Kidney epithelial cell (primary cell): ENCODE data around the gene BRWD1. TPM values are rescaled to one million over a fixed set of nuclear protein-coding genes. Genes with fewer than 3 reads are reported as not detected.

Source experiments
- DNase-seq: peaks from one replicate; pipeline ENCODE4 v3.0.0-alpha.2; 2010; ENCODE audit warnings: low read depth
- H3K27me3 ChIP-seq: 2 replicates; pipeline ENCODE4 v1.6.0; 2011; ENCODE audit warnings: low read length; ENCODE audit not compliant: control insufficient read depth, insufficient read depth
- H3K36me3 ChIP-seq: 2 replicates; pipeline ENCODE4 v1.5.1; 2011; ENCODE audit warnings: low read length; ENCODE audit not compliant: control insufficient read depth, insufficient read depth
- H3K4me3 ChIP-seq: 2 replicates; pipeline ENCODE4 v1.5.1; 2011; ENCODE audit warnings: low read depth, mild to moderate bottlenecking, control low read depth, low read length
- total RNA-seq: library from RNA; depleted of rRNA; stranded (reverse); fragments of >200 nt; gene quantifications from 2 replicates; pipeline ENCODE4 v1.2.3, GENCODE V29; 2015
- TF ChIP-seq, protein P1 (sequence below): IDR thresholded peaks from 2 replicates; pipeline ENCODE4 v1.5.1; 2011; ENCODE audit warnings: mild to moderate bottlenecking, moderate library complexity, low read length, control low read depth, inconsistent platforms; ENCODE audit not compliant: insufficient read depth, poor library complexity, severe bottlenecking

BRWD1 gene
- total RNA-seq, 1 donor from 2014 or later, result 26.3 TPM

DNA sequence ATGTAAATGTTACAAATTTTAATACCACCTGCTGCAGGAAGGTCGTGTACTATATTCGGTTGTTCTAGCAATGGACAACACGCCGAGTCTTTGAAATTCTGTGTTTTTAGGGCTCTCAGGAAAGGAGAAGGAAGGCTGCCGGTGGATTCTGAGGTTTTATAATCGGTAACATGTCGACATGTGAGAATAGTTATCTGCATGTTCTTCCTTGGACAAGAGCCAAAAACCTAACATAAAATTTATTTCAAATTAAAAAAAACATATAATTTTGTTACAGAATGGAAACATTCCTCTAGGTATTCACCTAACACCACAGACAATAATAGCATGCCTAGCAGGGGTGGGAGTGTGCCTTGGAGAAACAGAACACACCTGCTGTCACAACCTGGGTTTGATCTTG is 135.0 kb downstream of the BRWD1 start:
- no peak overlapping the region for H3K4me3 ChIP-seq
- no peak for DNase-seq
- no peaks in the 10 kb centered on the region for H3K27me3 ChIP-seq
- TF ChIP-seq, protein P1, sequence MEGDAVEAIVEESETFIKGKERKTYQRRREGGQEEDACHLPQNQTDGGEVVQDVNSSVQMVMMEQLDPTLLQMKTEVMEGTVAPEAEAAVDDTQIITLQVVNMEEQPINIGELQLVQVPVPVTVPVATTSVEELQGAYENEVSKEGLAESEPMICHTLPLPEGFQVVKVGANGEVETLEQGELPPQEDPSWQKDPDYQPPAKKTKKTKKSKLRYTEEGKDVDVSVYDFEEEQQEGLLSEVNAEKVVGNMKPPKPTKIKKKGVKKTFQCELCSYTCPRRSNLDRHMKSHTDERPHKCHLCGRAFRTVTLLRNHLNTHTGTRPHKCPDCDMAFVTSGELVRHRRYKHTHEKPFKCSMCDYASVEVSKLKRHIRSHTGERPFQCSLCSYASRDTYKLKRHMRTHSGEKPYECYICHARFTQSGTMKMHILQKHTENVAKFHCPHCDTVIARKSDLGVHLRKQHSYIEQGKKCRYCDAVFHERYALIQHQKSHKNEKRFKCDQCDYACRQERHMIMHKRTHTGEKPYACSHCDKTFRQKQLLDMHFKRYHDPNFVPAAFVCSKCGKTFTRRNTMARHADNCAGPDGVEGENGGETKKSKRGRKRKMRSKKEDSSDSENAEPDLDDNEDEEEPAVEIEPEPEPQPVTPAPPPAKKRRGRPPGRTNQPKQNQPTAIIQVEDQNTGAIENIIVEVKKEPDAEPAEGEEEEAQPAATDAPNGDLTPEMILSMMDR, result no peak
- H3K36me3 ChIP-seq, result no peaks in the 10 kb centered on the region

DNA sequence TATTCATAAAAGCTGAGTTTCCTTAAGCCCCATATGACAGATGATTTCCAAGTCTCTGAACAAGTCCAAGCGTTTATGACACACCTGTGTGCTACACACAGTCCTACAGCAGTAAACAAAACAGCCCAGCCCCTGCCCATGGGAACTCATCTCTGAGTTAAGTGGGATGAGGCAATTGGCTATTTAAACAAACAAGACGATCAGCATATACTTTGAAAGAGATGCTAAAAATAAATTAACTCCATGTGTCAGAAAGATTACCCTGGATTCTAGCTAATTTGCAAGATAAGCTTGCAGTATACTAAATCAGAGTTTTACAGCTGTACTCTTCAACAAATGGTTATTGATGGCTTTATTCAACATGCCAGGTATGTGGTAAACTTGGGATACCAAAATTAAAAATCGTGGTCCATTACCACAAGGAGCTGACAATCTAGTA is 137.1 kb downstream of the BRWD1 start:
- H3K27me3 ChIP-seq, result no peaks in the 10 kb centered on the region
- TF ChIP-seq, protein P1, result no peak
- peaks cover 5% of the 10 kb centered on the region for H3K36me3 ChIP-seq
- no peak overlapping the region for H3K4me3 ChIP-seq
- no peak for DNase-seq

DNA sequence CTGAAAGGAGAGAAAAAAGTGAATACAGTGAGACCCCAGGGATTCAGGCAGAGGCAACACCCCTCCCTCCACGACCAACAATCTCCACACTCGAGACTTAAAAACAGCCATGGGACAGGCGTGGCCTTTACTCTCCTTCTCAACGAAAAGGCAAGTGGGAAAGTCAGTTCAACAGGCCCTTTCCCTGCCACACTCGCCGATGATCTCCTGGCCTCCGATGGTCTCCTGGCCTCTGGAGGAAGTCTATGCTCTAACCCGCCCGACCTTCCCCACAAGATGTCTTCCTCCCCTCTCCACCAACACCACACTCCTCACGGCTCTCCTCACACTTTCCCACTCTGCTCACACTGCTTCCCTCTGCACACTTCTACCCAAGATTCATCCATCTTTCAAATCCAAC is 137.8 kb downstream of the BRWD1 start:
- Histone ChIP-seq H3K36me3 (peaks cover 6% of the 10 kb centered on the region), H3K4me3 (no peak overlapping the region), H3K27me3 (no peaks in the 10 kb centered on the region)
- no peak for DNase-seq
- TF ChIP-seq, protein P1, result no peak

DNA sequence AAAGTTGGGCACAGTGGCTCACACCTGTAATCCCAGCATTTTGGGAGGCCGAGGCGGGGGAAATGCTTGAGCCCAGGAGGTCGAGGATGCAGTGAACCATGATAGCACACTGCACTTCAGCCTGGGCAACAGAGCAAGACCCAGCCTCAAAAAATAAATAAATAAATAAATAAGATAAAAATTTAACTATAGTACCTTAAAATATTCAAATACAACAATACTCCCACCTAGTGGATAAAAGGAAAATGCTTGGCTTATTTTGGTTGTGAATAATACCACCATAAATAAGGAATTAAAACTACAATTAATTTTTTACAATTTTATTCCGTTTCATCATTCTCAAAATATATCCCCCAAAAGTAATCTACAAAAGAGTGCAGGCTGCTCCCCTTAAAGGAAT is 138.3 kb downstream of the BRWD1 start:
- no peak for DNase-seq
- TF ChIP-seq, protein P1, result peak; percentile 19
- Histone ChIP-seq H3K27me3 (no peaks in the 10 kb centered on the region), H3K4me3 (no peak overlapping the region), H3K36me3 (peaks cover 6% of the 10 kb centered on the region)

DNA sequence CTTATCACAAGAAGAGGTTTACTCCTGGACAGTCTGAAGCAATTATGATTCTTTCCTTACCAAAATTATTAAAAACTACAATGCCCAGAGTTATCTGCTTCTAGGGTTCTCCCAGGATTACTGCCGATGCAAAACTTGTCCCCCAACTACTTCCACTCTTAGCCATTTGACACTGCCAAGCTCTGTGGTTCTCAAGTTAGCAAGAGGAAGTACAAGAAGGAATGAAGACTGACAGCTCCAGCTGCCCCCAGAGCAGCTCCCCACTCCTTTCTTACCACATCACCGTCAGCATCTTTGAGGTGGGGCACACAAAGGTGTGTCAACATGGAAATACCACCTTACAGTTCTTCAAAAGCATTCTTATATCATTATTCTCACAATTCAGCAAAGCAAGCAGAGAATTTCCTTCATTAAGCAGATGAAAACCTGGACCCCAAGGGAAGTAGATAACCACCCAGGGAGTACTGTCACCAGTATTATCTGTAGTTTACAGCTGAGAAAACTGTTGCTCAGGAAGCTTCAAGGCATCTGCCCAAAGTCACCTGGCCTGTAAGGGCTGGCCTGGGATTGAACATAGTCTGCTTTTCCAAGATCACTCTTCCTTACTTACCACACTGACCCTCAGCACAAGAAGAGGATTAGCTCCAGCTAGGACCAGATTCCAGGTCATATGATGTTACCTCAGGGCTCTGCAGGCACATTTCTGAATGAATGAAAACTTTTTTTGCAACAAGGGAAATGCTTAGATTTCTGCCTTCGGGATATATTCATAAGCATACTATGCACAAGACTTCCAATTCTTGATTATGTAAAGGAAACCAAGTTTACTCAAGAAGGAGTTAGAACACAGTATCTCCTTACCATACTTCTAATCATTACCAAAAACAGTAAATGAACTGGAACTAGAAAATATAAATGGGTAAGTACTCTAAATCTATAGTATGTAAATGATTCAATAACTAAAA is 139.4 kb downstream of the BRWD1 start:
- H3K4me3 ChIP-seq, result no peak overlapping the region
- DNase-seq, result no peak
- no peaks in the 10 kb centered on the region for H3K27me3 ChIP-seq
- H3K36me3 ChIP-seq, result peaks cover 10% of the 10 kb centered on the region
- TF ChIP-seq, protein P1, result no peak
